IPS-20b (cell line): ENCODE measurements around the gene ORAI3.
A peak's percentile ranks its signal among the peaks of the same experiment; 100 is the strongest.

Experiments used
- H3K27ac ChIP-seq: one replicate; pipeline ENCODE4 v1.5.1; 2013; ENCODE audit warnings: low read length
- H3K27me3 ChIP-seq: 2 replicates; pipeline ENCODE4 v1.6.1; 2013; ENCODE audit warnings: mild to moderate bottlenecking, low read length, inconsistent platforms; ENCODE audit not compliant: insufficient read depth
- H3K36me3 ChIP-seq: 2 replicates; pipeline ENCODE4 v1.6.1; 2013; ENCODE audit warnings: low read depth, mild to moderate bottlenecking, inconsistent platforms, low read length, moderate library complexity; ENCODE audit not compliant: insufficient read depth
- H3K4me1 ChIP-seq: 2 replicates; pipeline ENCODE4 v1.6.1; 2013; ENCODE audit warnings: mild to moderate bottlenecking, control low read depth, inconsistent platforms, low read length, moderate library complexity; ENCODE audit not compliant: insufficient read depth
- H3K4me3 ChIP-seq: 2 replicates; pipeline ENCODE4 v1.5.1; 2013; ENCODE audit warnings: mild to moderate bottlenecking, low read length, inconsistent platforms
- H3K9ac ChIP-seq: 2 replicates; pipeline ENCODE4 v1.6.1; 2013; ENCODE audit warnings: low read depth, mild to moderate bottlenecking, inconsistent platforms, low read length, moderate library complexity
- H3K9me3 ChIP-seq: 2 replicates; pipeline ENCODE4 v1.6.1; 2013; ENCODE audit warnings: mild to moderate bottlenecking, low read depth, low read length, inconsistent platforms; ENCODE audit not compliant: insufficient read depth

The ORAI3 gene

GRCh38 chr16:30980023-30980371 is 31.1 kb downstream of the ORAI3 start:
- H3K9ac ChIP-seq, result no peak overlapping the region
- no peaks in the 10 kb centered on the region for H3K27me3 ChIP-seq
- no peaks in the 10 kb centered on the region for H3K4me1 ChIP-seq
- H3K36me3 ChIP-seq, result peaks cover 90% of the 10 kb centered on the region
- H3K9me3 ChIP-seq, result no peaks in the 10 kb centered on the region
- no peak overlapping the region for H3K4me3 ChIP-seq
- no peak overlapping the region for H3K27ac ChIP-seq

- Histone ChIP-seq H3K4me3 (no peak overlapping the region), H3K9ac (no peak overlapping the region), H3K27me3 (no peaks in the 10 kb centered on the region), H3K36me3 (peaks cover 86% of the 10 kb centered on the region), H3K9me3 (no peaks in the 10 kb centered on the region), H3K4me1 (no peaks in the 10 kb centered on the region; the same call in 1 of the 2 replicates), H3K27ac (no peak overlapping the region)
These were observed 31.6 kb downstream of the ORAI3 start for GRCh38 chr16:30980434-30980833.

- Histone ChIP-seq H3K4me3 (no peak overlapping the region), H3K4me1 (no peaks in the 10 kb centered on the region; the same call in 1 of the 2 replicates), H3K27ac (no peak overlapping the region), H3K9me3 (no peaks in the 10 kb centered on the region), H3K36me3 (peaks cover 80% of the 10 kb centered on the region), H3K27me3 (no peaks in the 10 kb centered on the region), H3K9ac (no peak overlapping the region)
These were observed 32.1 kb downstream of the ORAI3 start for GRCh38 chr16:30980959-30981358.

- Histone ChIP-seq H3K4me1 (no peaks in the 10 kb centered on the region; the same call in 1 of the 2 replicates), H3K27ac (no peak overlapping the region), H3K27me3 (no peaks in the 10 kb centered on the region), H3K4me3 (no peak overlapping the region), H3K9me3 (no peaks in the 10 kb centered on the region), H3K36me3 (peaks cover 63% of the 10 kb centered on the region), H3K9ac (no peak overlapping the region)
These were observed 33.9 kb downstream of the ORAI3 start for GRCh38 chr16:30982548-30983288.

GRCh38 chr16:30983289-30983889 is 34.5 kb downstream of the ORAI3 start:
- H3K27me3 ChIP-seq, result no peaks in the 10 kb centered on the region
- H3K4me1 ChIP-seq, result no peaks in the 10 kb centered on the region; the same call in 1 of the 2 replicates
- H3K9me3 ChIP-seq, result no peaks in the 10 kb centered on the region
- H3K36me3 ChIP-seq, result peaks cover 58% of the 10 kb centered on the region
- H3K4me3 ChIP-seq, result no peak overlapping the region
- no peak overlapping the region for H3K27ac ChIP-seq
- no peak overlapping the region for H3K9ac ChIP-seq

DNA sequence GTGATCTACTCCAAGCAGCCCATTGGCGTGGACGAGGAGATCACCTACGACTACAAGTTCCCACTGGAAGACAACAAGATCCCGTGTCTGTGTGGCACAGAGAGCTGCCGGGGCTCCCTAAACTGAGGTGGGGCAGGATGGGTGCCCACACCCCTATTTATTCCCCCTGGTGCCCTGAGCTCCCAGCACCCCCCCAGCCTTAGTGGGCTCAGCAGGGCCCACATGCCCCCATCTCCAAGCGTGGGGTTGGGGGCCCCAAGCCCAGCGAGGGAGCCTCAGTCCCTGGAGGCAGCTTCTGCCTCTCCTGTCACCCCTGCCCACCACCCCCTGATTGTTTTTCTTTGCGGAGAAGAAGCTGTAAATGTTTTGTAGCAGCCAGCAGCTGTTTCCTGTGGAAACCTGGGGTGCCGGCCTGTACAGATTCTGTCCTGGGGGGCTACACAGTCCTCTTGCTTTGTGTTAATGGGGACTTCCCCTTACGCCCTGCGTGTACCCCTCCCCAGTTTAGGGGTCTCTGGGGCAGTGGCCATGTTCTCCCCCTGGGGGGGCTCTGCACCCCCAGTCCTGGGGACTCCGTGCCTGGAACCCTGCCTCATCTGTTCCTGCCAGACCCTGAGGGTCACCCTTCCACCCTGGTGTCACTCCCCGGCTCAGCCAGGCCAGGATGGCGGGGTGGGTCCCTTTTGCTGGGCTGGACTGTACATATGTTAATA is 35.2 kb downstream of the ORAI3 start:
- Histone ChIP-seq H3K9ac (no peak overlapping the region), H3K36me3 (peaks cover 53% of the 10 kb centered on the region), H3K27ac (no peak overlapping the region), H3K4me3 (no peak overlapping the region), H3K4me1 (no peaks in the 10 kb centered on the region; the same call in 1 of the 2 replicates), H3K27me3 (no peaks in the 10 kb centered on the region), H3K9me3 (no peaks in the 10 kb centered on the region)

GRCh38 chr16:30984669-30985400 is 36.0 kb downstream of the ORAI3 start, which contains the start of gene HSD3B7:
TSS of gene HSD3B7 (plus strand) at chr16:30985207. CDS start at chr16:30985659, 452 bp downstream.
- Histone ChIP-seq H3K27ac (no peak within 1 kb of the TSS), H3K4me3 (peak within 1 kb of the TSS; percentile 54; the same call in 1 of the 2 replicates), H3K9me3 (no peaks in the 10 kb centered on the region), H3K9ac (peak within 1 kb of the TSS; percentile 46; the same call in 1 of the 2 replicates), H3K4me1 (no peaks in the 10 kb centered on the region; the same call in 1 of the 2 replicates), H3K36me3 (peaks cover 47% of the 10 kb centered on the region), H3K27me3 (no peaks in the 10 kb centered on the region)

GRCh38 chr16:30985401-30986128 is 36.7 kb downstream of the ORAI3 start:
- Histone ChIP-seq H3K4me3 (peak overlapping the region; percentile 54; the same call in 1 of the 2 replicates), H3K4me1 (no peaks in the 10 kb centered on the region; the same call in 1 of the 2 replicates), H3K9me3 (no peaks in the 10 kb centered on the region), H3K36me3 (peaks cover 40% of the 10 kb centered on the region), H3K9ac (peak overlapping the region; percentile 46; the same call in 1 of the 2 replicates), H3K27me3 (no peaks in the 10 kb centered on the region), H3K27ac (no peak overlapping the region)

DNA sequence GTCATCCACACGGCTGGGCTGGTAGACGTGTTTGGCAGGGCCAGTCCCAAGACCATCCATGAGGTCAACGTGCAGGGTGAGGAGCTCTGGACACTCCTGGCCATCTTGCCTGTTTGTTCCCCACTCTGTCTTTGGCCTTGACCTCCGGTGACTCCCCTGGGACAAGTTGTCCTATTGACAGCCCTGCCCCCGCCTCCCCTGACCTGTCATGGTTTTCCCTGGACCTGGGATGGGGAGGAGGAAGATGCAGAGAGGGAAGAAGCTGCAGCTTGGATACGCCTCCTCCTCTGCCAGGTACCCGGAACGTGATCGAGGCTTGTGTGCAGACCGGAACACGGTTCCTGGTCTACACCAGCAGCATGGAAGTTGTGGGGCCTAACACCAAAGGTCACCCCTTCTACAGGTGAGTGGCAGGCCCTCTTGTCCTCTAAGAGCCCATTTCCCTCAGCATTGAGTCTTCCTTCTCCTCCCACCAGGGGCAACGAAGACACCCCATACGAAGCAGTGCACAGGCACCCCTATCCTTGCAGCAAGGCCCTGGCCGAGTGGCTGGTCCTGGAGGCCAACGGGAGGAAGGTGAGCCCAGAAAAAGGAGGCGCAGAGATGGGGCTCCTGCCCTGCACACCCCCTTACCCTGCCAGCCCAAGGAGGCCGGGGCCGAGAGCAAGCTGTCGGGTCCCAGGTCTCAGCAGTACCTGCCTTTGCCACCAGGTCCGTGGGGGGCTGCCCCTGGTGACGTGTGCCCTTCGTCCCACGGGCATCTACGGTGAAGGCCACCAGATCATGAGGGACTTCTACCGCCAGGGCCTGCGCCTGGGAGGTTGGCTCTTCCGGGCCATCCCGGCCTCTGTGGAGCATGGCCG is 37.5 kb downstream of the ORAI3 start:
- Histone ChIP-seq H3K9ac (no peak overlapping the region), H3K4me1 (no peaks in the 10 kb centered on the region; the same call in 1 of the 2 replicates), H3K36me3 (peaks cover 32% of the 10 kb centered on the region), H3K9me3 (no peaks in the 10 kb centered on the region), H3K4me3 (no peak overlapping the region), H3K27me3 (no peaks in the 10 kb centered on the region), H3K27ac (no peak overlapping the region)

DNA sequence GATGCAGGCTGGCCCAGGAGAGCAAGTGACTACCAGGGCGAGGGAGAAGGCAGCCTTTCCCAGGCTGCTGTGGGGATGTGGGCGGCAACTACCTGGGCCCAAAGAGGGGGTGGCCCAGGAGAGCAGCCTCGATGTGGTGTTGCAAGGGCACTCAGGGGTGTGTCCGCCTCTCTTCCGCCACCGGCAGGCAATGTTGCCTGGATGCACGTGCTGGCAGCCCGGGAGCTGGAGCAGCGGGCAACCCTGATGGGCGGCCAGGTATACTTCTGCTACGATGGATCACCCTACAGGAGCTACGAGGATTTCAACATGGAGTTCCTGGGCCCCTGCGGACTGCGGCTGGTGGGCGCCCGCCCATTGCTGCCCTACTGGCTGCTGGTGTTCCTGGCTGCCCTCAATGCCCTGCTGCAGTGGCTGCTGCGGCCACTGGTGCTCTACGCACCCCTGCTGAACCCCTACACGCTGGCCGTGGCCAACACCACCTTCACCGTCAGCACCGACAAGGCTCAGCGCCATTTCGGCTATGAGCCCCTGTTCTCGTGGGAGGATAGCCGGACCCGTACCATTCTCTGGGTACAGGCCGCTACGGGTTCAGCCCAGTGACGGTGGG is 38.8 kb downstream of the ORAI3 start:
- no peaks in the 10 kb centered on the region for H3K27me3 ChIP-seq
- no peaks in the 10 kb centered on the region; the same call in 1 of the 2 replicates for H3K4me1 ChIP-seq
- H3K9ac ChIP-seq, result no peak overlapping the region
- H3K4me3 ChIP-seq, result no peak overlapping the region
- no peak overlapping the region for H3K27ac ChIP-seq
- no peaks in the 10 kb centered on the region for H3K9me3 ChIP-seq
- H3K36me3 ChIP-seq, result peaks cover 22% of the 10 kb centered on the region
